GM21423 (cell line): ENCODE measurements around the gene SRC.
"Not testable (repeated sequence)": the region's sequence is repeated elsewhere in the genome, so short reads cannot be mapped to it uniquely, and the experiment has no call there.

Experiments used
- ATAC-seq: cut with Tn5 transposase; IDR thresholded peaks from one replicate; pipeline ENCODE4 v1.9.1; 2021; ENCODE audit warnings: mild to moderate bottlenecking, moderate library complexity; ENCODE audit not compliant: unreplicated experiment

SRC gene

GRCh38 chr20:37362231-37362792 is 16.4 kb downstream of the SRC start:
- ATAC-seq = no peak

DNA sequence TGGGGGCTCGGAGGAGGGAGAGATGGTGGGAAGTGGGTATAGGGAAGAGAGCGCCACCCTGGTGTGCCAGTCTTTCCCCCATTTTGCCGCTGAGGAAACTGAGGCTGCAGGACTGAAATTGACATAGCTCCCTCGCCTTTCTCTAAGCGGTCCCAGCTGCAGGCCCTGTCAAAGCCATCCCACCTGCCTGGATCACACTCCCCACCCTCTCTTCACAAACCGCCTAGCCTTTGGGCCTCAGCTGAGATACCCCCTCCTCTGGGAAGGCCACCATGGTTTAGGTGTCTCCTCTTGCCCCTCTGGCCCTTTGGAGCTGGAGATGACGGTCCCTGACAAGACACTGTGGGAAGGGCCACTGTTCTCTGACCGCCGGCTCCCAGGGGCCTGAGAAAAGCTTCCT is 16.9 kb downstream of the SRC start:
- no peak for ATAC-seq

DNA sequence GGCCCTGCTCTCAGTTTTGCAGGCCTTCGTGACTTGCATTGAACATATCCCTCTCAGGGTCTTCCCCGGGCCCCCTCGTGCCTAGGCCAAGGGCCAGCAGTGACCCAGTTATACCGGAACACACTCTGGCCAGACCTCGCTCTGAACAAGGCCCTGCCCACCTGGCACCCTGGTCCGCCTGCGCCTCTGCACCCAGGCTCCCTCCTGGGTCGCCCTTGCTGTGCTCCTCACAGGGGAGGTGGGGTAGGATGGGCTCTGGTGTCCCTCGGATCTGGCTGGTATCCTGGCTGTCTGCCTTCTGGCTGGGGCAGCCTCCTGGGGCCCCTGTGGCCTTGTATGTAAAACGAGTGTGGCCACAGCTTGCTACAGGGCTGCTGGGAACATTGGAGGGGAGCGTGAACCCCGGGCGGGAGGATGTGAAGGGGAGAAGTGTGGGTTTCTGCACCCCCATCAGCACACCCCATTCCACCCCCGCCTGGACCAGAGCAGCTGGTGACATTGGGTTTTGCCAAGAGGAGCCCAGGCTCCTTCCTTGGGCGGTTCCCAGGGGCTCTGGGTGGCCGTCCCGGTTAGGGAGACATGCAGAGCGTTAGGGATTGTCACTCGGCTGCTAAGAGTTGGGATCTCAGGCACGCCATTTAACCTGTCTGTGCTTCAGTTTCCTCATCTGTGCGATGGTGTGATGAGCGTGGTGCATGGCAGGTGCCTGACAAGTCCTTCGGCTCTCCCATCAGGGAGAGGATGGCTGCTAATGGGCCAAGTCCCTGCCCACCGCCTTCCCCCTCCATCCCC is 17.5 kb downstream of the SRC start:
- no peak for ATAC-seq

DNA sequence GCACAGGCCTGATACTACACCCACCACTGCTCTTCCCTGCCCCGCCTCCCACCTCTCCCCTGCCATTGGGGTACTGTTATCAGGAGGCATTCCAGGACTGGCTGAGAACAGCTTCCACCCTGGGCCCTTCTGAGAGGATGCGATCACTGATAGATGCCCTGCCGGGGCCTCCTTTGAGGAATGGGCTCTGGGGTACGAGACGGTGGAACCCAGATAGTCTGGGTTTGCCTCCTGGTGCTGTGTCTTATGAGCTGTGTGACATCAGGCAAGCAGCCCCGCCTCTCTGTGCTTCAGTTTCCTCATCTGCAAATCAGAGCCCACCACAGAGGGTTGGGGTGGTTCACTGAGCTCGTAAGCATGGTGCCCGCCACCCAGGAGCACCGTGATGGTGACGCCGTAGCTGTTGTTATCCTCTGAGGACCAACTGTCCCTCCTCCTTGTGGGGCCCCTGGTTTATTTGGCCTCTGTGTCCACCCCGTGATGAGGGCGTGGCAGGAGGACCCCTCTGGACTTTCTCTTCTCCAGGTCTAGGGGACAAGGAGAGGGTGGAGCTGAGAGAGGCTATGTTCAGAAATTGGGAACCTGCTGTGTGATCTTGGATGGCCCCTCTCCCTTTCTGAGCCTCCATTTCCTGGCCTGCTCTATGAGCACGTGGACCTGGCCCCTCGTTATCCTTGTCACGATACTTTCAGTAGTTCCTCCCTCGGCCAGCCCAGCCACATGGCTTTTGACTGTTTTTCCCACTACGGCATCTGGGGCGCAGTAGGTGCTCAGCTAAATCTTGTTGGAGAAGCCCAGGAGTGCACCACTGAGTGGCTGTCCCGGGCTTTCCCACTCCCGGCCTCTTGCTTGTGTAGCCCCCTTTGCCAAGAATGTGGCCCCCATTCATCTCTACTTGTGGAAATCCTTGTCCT is 18.3 kb downstream of the SRC start:
- no peak for ATAC-seq

DNA sequence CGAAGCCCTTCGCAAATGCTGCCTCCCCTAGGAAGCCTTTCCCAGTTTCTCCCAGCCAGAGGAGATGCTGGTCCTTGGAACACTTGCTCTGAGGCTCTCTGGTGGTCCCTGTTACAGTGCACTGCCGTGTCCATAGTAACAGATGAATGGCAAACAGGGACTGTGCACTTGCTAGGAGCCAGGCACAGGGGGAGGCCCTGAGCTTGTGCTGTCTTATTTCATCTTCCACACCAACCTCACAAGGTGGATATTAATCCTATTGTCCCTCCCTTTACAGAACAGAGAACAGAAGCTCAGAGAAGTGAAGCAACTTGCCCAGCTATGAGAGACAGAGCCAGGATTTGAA is 19.0 kb downstream of the SRC start:
- ATAC-seq = no peak

DNA sequence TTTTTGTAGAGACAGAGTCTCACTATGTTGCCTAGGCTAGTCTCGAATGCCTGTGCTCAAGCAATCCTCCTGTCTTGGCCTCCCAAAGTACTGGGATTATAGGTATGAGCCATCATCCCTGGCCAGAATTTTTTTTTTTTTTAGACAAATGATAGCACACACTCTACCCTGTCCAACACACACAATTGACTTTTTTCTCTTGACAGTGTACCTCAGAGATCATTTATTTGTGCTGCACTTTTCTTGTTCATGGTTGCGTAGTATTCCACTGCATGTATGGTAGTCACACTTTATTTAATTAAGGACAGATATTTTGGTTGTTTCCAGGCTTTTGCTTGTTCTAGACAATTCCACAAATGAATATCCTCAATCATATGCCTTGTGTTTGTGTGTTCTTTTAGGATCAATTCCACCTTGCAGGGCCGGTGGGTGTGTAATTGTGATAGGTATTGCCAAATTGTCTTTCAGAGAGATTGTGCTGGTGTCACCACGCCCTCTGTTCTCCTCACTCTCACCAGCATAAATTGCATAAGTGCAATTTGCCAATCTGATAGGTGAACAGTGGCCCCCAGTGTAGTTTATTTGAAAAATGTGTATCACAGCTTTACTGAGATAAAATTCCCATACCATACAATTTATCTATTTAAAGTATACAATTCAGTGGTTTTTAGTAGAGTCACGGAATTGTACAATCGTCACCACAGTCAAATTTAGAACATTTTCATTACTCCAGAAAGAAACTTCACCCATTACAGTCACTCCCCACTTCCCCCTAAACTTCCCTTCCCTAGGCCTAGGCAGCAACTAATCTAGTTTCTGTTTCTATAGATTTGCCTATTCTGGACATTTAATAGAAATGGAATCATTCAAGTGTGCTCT is 20.1 kb downstream of the SRC start:
- peak; percentile 75 for ATAC-seq

- ATAC-seq = no peak
Observed at GRCh38 chr20:37366743-37367142, 20.8 kb downstream of the SRC start.

- ATAC-seq = no peak
Observed at GRCh38 chr20:37369846-37370245, 23.9 kb downstream of the SRC start.

DNA sequence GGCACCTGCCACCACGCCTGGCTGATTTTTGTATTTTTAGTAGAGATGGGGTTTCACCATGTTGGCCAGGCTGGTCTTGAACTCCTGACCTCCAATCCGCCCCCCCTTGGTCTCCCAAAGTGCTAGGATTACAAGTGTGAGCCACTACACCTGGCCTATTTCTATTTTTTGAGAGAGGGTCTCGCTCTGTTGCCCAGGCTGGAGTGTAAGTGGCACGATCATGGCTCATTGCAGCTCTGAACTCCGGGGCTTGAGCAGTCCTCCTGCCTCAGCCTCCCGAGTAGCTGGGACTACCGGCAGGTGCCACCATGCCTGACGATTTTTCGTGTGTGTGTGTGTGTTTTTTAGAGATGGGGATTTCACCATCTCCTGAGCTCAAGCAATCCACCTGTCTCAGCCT is 25.9 kb downstream of the SRC start:
- not testable (repeated sequence) for ATAC-seq

GRCh38 chr20:37372441-37372840 is 26.5 kb downstream of the SRC start:
- no peak for ATAC-seq

DNA sequence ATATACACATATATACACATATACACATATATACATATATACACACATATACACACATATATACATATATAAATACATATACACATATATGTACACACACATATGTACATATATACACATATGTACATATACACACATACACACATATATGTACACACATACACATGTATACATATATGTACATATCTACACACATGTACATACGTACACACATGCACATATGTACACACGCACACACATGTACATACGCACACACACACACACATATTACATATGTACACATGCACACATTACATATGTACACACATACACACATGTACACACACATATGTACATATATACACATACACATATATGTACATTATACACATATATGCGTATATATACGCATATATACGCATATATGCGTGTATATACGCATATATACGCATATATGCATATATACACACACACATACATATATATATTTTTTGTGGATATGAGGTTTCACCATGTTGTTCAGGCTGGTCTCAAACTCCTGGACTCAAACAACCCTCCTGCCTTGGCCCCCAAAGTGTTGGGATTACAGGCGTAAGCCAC is 27.2 kb downstream of the SRC start:
- ATAC-seq = no peak

GRCh38 chr20:37375227-37375626 is 29.3 kb downstream of the SRC start:
- peak; percentile 67 for ATAC-seq

DNA sequence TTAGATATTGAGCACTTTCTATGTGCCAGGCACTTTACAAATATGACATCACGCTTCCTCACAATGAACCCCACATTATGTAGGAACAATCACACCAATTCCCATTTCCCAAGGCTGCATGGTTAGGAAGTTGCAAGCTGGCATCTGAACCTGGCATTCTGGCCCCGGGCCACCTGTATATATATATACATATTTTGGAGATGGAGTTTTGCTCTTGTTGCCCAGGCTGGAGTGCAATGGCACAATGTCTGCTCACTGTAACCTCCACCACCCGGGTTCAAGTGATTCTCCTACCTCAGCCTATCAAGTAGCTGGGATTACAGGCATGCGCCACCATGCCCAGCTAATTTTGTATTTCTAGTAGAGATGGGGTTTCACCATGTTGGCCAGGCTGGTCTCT is 30.4 kb downstream of the SRC start:
- no peak for ATAC-seq

DNA sequence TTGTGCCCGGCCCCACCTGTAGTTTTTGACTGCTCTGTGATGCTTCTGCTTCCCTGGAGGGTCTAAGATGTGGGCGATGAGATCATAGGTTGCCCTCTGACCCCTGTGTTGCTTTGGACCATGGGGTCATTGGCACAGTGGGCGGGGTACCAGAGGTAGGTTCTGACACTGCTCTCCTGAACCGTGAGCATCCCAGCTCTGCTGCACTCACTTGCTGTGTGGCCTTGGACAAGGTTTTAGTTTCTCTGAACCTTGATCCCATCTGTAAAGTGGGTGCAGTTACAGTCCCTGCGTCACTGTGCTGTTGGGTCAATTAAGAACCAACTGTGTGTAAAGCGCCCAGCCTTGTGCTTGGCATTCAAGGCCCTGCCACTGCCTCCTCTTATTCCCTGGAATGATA is 30.9 kb downstream of the SRC start:
- no peak for ATAC-seq

- ATAC-seq = no peak
Observed at GRCh38 chr20:37377346-37378081, 31.6 kb downstream of the SRC start.

- ATAC-seq = no peak
Observed at GRCh38 chr20:37378420-37378784, 32.5 kb downstream of the SRC start.

- ATAC-seq = no peak
Observed at GRCh38 chr20:37378785-37379598, 33.1 kb downstream of the SRC start.

- ATAC-seq = no peak
Observed at GRCh38 chr20:37379967-37380828, 34.3 kb downstream of the SRC start.
